ENCODE data around the gene SLC9A2. TPM values are rescaled to one million over a fixed set of nuclear protein-coding genes. Genes with fewer than 3 reads are reported as not detected.

SLC9A2 gene
- total and polyA plus RNA-seq, 2 of the 13 experiments (the other 11 are each of a cell fraction or from before 2014, with no cell fraction given), result 0.02 TPM; not detected in 1

GRCh38 chr2:102724016-102724490 lies 104.7 kb downstream of the SLC9A2 start (continued):
- TF ChIP-seq MLXIP (CRISPR knock-in tag; IDR thresholded peaks at IDR 0.05; ENCODE audit: borderline replicate concordance) (no peak), SIN3B (IDR thresholded peaks at IDR 0.05; ENCODE audit: low read length) (no peak), TCF12 (IDR thresholded peaks at IDR 0.05) (no peak), TCF12 (CRISPR knock-in tag; IDR thresholded peaks at IDR 0.05) (no peak), SMARCC2 (IDR thresholded peaks at IDR 0.05) (no peak), DPF2 (CRISPR knock-in tag; IDR thresholded peaks at IDR 0.05; ENCODE audit: borderline replicate concordance, low read depth) (peak; percentile 92), RNF2 (conservative IDR thresholded peaks at IDR 0.05; ENCODE audit: low read depth) (no peak), FOXJ3 (CRISPR knock-in tag; IDR thresholded peaks at IDR 0.05; ENCODE audit: borderline replicate concordance) (peak; percentile 90; the same call in 1 of the 2 replicates), ZNF160 (CRISPR knock-in tag; IDR thresholded peaks at IDR 0.05) (peak; percentile 73; the same call in 1 of the 2 replicates), ZSCAN30 (CRISPR knock-in tag; IDR thresholded peaks at IDR 0.05) (no peak), NFE2 (CRISPR knock-in tag; IDR thresholded peaks at IDR 0.05) (no peak), ZNF30 (CRISPR knock-in tag; IDR thresholded peaks at IDR 0.05) (no peak), ZNF546 (CRISPR knock-in tag; conservative IDR thresholded peaks at IDR 0.05) (no peak), MZF1 (CRISPR knock-in tag; IDR thresholded peaks at IDR 0.05; ENCODE audit: borderline replicate concordance) (no peak), NFYC (CRISPR knock-in tag; IDR thresholded peaks at IDR 0.05) (peak; percentile 31; the same call in 1 of the 2 replicates), CENPT (CRISPR knock-in tag; IDR thresholded peaks at IDR 0.05; ENCODE audit: low read depth) (no peak), EZH2 (conservative IDR thresholded peaks at IDR 0.05; ENCODE audit: low read depth, low read length) (no peak), ZNF503 (CRISPR knock-in tag; IDR thresholded peaks at IDR 0.05) (peak; percentile 41; the same call in 1 of the 2 replicates), KAT7 (CRISPR knock-in tag; IDR thresholded peaks at IDR 0.05; ENCODE audit: borderline replicate concordance) (peak; percentile 77), ZNF713 (CRISPR knock-in tag; IDR thresholded peaks at IDR 0.05) (no peak), ZFP41 (CRISPR knock-in tag; IDR thresholded peaks at IDR 0.05; ENCODE audit: borderline replicate concordance) (no peak), ATM (IDR thresholded peaks at IDR 0.05; ENCODE audit: borderline replicate concordance) (no peak), RBAK (CRISPR knock-in tag; IDR thresholded peaks at IDR 0.05) (no peak), ZFP90 (CRISPR knock-in tag; IDR thresholded peaks at IDR 0.05; ENCODE audit: borderline replicate concordance) (peak; percentile 22; the same call in 1 of the 2 replicates), RFXANK (CRISPR knock-in tag; IDR thresholded peaks at IDR 0.05) (no peak), FOXA3 (CRISPR knock-in tag; IDR thresholded peaks at IDR 0.05) (peak; percentile 94), MAZ (IDR thresholded peaks at IDR 0.05; ENCODE audit: borderline replicate concordance, low read depth, low read length) (no peak), MAZ (CRISPR knock-in tag; IDR thresholded peaks at IDR 0.05; ENCODE audit: low read depth) (no peak), SIN3A (IDR thresholded peaks at IDR 0.05; ENCODE audit: borderline replicate concordance, low read depth, low read length) (peak; percentile 66; the same call in 1 of the 2 replicates), HOXD1 (CRISPR knock-in tag; IDR thresholded peaks at IDR 0.05) (no peak)

Measured in HepG2 (cell line).